Esophagus muscularis mucosa (tissue), 4 donors: Measurements from ENCODE around the gene ACCSL.

Experiments
- EP300 ChIP-seq: sonication (generic); formaldehyde crosslinking; IDR thresholded peaks from one replicate; pipeline ENCODE4 v1.6.1; 2017; ENCODE audit warnings: antibody characterized with exemption
- POLR2A ChIP-seq: fragments of 450-650 bp; IDR thresholded peaks from one replicate; pipeline ENCODE4 v1.6.1; 2017; ENCODE audit warnings: antibody characterized with exemption, moderate library complexity, mild to moderate bottlenecking, low read depth
- POLR2AphosphoS5 ChIP-seq, 2 donors: sonication (generic); formaldehyde crosslinking; IDR thresholded peaks; one replicate each; pipeline ENCODE4 v1.6.1; 2017; ENCODE audit warnings: antibody characterized with exemption in 2 of 2
- TF ChIP-seq, protein P1 (sequence below), 3 experiments: fragments of 200-600 bp in 2 of 3; fragments of 450-650 bp in 1 of 3; sonication (generic) in 2 of 3; IDR thresholded peaks; one replicate each; pipeline ENCODE4 v1.5.1; 2017 to 2019; ENCODE audit warnings: antibody characterized with exemption in 3 of 3, mild to moderate bottlenecking in 2 of 3, moderate library complexity in 1 of 3

DNA sequence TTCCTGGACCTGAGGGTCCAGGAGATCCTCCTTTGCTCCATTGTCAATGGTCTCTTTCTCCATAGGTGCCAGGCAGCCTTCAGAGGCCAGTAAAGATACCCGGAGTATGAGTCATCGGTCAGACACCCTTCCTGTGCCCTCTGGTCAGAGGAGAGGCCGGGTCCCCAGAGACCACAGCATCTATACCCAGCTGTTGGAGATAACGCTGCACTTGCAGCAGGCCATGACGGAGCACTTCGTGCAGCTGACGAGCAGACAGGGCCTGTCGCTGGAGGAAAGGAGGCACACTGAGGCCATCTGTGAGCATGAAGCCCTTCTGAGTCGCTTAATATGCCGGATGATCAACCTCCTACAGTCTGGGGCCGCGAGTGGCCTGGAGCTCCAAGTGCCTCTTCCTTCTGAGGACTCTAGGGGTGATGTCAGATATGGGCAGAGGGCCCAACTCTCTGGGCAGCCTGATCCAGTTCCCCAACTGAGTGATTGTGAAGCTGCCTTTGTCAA, at the start of gene ACCSL:
- TF ChIP-seq, protein P1, sequence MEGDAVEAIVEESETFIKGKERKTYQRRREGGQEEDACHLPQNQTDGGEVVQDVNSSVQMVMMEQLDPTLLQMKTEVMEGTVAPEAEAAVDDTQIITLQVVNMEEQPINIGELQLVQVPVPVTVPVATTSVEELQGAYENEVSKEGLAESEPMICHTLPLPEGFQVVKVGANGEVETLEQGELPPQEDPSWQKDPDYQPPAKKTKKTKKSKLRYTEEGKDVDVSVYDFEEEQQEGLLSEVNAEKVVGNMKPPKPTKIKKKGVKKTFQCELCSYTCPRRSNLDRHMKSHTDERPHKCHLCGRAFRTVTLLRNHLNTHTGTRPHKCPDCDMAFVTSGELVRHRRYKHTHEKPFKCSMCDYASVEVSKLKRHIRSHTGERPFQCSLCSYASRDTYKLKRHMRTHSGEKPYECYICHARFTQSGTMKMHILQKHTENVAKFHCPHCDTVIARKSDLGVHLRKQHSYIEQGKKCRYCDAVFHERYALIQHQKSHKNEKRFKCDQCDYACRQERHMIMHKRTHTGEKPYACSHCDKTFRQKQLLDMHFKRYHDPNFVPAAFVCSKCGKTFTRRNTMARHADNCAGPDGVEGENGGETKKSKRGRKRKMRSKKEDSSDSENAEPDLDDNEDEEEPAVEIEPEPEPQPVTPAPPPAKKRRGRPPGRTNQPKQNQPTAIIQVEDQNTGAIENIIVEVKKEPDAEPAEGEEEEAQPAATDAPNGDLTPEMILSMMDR (IDR thresholded peaks at IDR 0.05), result no peak
- TF ChIP-seq POLR2A (no peak), EP300 (no peak), POLR2AphosphoS5 (IDR thresholded peaks at IDR 0.05) (no peak)
